ENCODE results near the gene WDR90. TPM values are rescaled to one million over a fixed set of nuclear protein-coding genes. Genes with fewer than 3 reads are reported as not detected.

WDR90 gene
- total and polyA plus RNA-seq, 7 donors = 4.0 to 9.7 (median 8.0) TPM

DNA sequence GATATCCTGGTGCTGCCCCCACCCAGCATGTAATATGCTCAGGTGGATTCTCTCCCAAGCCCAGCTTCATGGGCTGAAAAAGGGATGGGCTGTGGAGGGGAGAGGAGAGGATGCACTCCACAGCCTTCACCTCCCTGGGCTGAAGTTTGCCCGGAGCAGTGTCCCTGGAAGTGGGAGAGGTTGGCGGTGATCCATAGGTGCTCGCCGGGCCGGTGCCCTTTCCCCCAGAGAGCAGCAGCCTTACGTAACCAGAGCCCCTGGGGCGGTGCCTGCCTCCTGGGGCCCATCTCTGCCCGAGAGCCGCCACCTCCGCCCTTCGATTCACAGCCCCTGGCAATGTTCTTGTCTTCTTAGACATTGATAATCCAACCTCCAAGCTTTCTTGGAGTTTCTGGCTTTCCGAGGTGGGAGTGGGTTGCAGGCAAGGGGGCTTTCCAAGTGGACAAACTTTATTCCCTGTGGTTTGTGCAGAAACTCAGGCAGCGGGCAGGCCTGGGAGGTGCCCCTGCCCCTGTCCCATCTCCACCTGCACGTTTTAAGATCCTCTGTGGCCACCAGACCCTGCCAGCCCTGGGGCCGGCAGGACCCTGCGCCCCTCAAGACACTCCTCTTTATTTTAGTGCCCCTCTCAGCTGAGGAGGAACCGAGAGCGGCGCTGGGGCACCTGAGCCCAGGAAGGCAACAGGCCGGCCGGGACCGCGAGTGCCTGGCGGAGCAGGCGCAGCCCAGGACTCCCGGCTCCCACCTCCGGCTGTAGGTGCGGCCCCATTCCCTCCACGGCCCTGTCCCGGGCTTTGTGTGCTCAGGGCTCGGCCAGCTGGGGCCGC is 3.1 kb upstream of the WDR90 start:
- intact Hi-C loops (cut with DNase I) = no loop called here
- Histone ChIP-seq H3K27me3 (ENCODE audit: insufficient read depth in 3 of 3, low read length in 2 of 3) (no peaks in the 10 kb centered on the region), H3K36me3 (ENCODE audit: insufficient read depth in 1 of 2, low read depth in 1 of 2) (peaks cover 0 to 5% of the 10 kb centered on the region in 2 donors), H3K4me1 (peaks cover 68% of the 10 kb centered on the region), H3K4me3 (peak overlapping the region; percentile 88), H3K27ac (peak overlapping the region; percentile 93), H3K9me3 (no peaks in the 10 kb centered on the region)
- TF ChIP-seq, protein P1, sequence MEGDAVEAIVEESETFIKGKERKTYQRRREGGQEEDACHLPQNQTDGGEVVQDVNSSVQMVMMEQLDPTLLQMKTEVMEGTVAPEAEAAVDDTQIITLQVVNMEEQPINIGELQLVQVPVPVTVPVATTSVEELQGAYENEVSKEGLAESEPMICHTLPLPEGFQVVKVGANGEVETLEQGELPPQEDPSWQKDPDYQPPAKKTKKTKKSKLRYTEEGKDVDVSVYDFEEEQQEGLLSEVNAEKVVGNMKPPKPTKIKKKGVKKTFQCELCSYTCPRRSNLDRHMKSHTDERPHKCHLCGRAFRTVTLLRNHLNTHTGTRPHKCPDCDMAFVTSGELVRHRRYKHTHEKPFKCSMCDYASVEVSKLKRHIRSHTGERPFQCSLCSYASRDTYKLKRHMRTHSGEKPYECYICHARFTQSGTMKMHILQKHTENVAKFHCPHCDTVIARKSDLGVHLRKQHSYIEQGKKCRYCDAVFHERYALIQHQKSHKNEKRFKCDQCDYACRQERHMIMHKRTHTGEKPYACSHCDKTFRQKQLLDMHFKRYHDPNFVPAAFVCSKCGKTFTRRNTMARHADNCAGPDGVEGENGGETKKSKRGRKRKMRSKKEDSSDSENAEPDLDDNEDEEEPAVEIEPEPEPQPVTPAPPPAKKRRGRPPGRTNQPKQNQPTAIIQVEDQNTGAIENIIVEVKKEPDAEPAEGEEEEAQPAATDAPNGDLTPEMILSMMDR (IDR thresholded peaks at IDR 0.05) = no peak
- DNase-seq (peak in 1 of 2 donors; percentile 80), ATAC-seq (peak in 2 of 4 donors; percentile 14 to 21)
- 58 to 65% (median 59%) methylated on average over 32 of the region's 32 CpGs for WGBS, 3 donors

- H3K9me3 ChIP-seq = no peaks in the 10 kb centered on the region
- intact Hi-C loops (cut with DNase I) = no loop called here
- H3K4me3 ChIP-seq = peak overlapping the region; percentile 88
- H3K36me3 ChIP-seq (ENCODE audit: insufficient read depth in 1 of 2, low read depth in 1 of 2) = peaks cover 0 to 5% of the 10 kb centered on the region in 2 donors
- H3K4me1 ChIP-seq = peaks cover 68% of the 10 kb centered on the region
- H3K27ac ChIP-seq = peak overlapping the region; percentile 93
- 64 to 74% (median 67%) methylated on average over 18 to 22 of the region's 22 CpGs for WGBS, 3 donors
- no peaks in the 10 kb centered on the region for H3K27me3 ChIP-seq (ENCODE audit: insufficient read depth in 3 of 3, low read length in 2 of 3)
- ATAC-seq = no peak
- TF ChIP-seq, protein P1 (IDR thresholded peaks at IDR 0.05) = no peak
- no peak for DNase-seq
These were observed 2.4 kb upstream of the WDR90 start for GRCh38 chr16:646679-647172.

DNA sequence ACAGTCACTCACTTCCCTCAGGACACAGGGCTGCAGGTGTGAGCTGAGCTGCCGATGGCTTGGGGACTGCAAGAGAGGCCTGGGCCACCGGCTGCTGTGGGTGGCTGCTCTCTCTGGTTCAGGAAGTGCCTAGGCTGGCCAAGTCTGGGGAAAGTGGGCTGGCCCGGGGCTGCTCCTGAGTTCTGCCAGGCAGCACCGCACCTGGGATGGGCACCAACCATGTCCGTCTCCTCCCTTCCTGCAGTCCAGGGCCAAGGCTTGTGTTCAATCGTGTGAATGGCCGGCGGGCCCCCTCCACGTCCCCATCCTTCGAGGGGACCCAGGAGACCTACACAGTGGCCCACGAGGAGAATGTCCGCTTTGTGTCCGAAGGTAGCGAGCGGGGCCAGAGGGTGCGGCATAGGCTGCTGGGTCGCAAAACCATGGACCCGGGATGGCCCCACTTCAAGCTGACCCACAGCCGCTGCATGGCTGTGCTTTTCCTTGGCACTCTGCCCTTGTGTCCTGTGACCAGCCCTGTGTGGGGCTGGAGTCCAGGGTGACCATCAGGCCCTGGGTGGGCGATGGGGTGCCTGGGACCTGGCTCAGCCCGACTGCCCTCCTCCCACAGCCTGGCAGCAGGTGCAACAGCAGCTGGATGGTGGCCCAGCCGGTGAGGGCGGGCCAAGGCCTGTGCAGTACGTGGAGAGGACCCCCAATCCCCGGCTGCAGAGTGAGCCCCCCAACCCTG is 1.8 kb upstream of the WDR90 start:
- H3K36me3 ChIP-seq (ENCODE audit: insufficient read depth in 1 of 2, low read depth in 1 of 2) = peaks cover 0 to 5% of the 10 kb centered on the region in 2 donors
- peak overlapping the region; percentile 93 for H3K27ac ChIP-seq
- TF ChIP-seq, protein P1 (IDR thresholded peaks at IDR 0.05) = no peak
- peak overlapping the region; percentile 88 for H3K4me3 ChIP-seq
- 37 to 60% (median 49%) methylated on average over 24 to 25 of the region's 25 CpGs for WGBS, 3 donors
- H3K9me3 ChIP-seq = no peaks in the 10 kb centered on the region
- DNase-seq (no peak), ATAC-seq (peak; percentile 3 to 29 (median 18))
- no peaks in the 10 kb centered on the region for H3K27me3 ChIP-seq (ENCODE audit: insufficient read depth in 3 of 3, low read length in 2 of 3)
- intact Hi-C loops (cut with DNase I) = no loop called here
- peaks cover 67% of the 10 kb centered on the region for H3K4me1 ChIP-seq

- Histone ChIP-seq H3K27me3 (ENCODE audit: insufficient read depth in 3 of 3, low read length in 2 of 3) (no peaks in the 10 kb centered on the region), H3K27ac (peak overlapping the region; percentile 93), H3K4me3 (peak overlapping the region; percentile 88), H3K36me3 (ENCODE audit: insufficient read depth in 1 of 2, low read depth in 1 of 2) (peaks cover 0 to 5% of the 10 kb centered on the region in 2 donors), H3K9me3 (no peaks in the 10 kb centered on the region), H3K4me1 (peaks cover 58% of the 10 kb centered on the region)
- TF ChIP-seq, protein P1 (IDR thresholded peaks at IDR 0.05) = peak; percentile 29
- intact Hi-C loops (cut with DNase I) = no loop called here
- WGBS, 3 donors = 22 to 30% (median 24%) methylated on average over 24 of the region's 24 CpGs
- ATAC-seq (peak; percentile 24 to 53 (median 34)), DNase-seq (no peak)
These were observed 939 bp upstream of the WDR90 start for GRCh38 chr16:648071-648780.

Measured in psoas muscle (tissue), 8 donors.